ENCODE measurements around the gene CTCFL.

CTCFL gene

GRCh38 chr20:57536771-57537724, 12.1 kb upstream of the CTCFL start:
- in situ Hi-C loops (cut with MboI; ENCODE audit: low sequenced_read_pairs): no loop called here

DNA sequence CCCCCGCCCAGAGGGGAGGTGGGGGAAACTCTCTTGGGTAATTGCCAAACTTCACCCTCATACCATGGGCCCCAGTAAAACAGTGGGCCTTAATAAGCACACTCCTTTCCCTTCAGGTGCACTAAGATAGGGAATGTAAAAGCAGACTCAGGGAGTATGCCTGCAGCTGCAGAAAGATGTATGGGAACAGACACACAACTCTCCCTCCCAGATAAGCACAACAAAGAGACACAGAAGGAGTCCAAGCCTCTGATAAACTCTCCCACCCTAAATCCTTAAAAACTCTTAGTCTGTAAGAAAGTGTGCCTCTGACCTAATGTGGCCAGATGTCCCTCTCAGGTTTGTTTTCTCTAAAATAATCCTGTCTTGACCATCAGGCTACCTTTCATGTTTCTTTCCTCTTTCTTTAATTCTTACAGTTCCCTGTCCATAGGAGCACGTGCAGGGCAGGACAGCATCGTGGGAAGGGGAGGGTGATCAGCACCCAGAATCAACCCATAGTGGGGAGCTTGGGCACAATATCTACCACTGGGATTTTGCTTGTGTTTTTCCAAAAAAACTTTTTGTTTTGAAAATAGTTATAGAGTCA, 11.3 kb upstream of the CTCFL start:
- in situ Hi-C loops (cut with MboI; ENCODE audit: low sequenced_read_pairs): no loop called here

DNA sequence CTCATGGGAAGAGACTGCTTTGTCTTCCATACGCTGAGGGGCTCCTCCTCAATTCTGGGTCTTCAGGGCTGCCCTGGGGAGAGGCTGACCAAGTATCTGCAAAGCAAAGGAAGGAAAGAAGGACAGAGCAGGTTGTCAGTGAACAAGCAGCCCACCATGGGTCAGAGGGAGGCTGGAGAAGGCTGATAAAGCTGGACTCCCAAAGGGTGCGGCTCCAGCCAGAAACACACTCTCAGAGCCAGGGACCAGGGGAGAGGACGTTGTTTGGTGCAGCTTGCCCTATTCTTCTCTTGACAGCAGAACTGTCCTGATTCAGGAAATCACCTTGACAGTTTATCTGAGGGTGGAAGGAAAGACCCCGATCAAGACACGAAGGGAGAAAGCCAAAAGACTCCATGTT, 10.4 kb upstream of the CTCFL start:
- in situ Hi-C loops (cut with MboI; ENCODE audit: low sequenced_read_pairs): no loop called here

- in situ Hi-C loops (cut with MboI; ENCODE audit: low sequenced_read_pairs): no loop called here
Measured at GRCh38 chr20:57532104-57532503, 7.2 kb upstream of the CTCFL start.

- in situ Hi-C loops (cut with MboI; ENCODE audit: low sequenced_read_pairs): no loop called here
Measured at GRCh38 chr20:57530327-57530981, 5.5 kb upstream of the CTCFL start.

DNA sequence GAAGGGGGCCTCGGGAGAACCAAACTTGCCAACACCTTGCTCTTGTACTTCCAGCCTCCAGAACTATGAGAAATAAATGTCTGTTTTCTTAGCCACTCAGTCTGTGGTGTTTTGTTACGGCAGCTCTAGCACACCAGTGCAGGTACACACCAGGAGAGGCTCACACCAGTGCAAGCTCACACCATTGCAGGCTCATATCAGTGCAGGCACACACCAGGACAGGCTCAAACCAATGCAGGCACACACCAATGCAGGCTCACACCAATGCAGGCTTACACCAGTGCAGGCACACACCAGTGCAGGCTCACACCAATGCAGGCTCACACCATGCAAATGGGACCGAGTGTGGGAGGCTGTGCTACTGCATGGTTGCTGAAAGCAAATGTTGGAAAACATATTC, 4.9 kb upstream of the CTCFL start:
- in situ Hi-C loops (cut with MboI; ENCODE audit: low sequenced_read_pairs): no loop called here

DNA sequence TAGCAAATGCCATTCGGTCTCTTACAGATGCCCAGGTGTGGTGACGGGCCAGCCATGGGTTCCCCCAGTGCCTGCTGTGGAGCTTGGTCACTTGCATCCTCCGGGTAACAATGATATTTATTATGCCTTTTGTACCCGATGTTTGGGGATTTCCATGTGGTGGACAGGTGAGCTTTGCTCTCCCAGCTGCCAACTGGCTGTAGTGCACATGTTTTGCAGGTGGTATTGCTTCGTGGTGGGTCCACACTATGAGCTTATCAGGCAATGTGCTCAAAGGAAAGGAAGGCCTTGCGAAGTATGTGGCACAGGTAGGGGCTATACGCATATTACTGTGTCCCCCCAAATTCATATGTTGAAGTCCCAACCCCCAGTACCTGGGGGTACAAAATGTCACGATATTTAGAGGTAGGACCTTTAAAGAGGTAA, 4.2 kb upstream of the CTCFL start:
- in situ Hi-C loops (cut with MboI; ENCODE audit: low sequenced_read_pairs): no loop called here

DNA sequence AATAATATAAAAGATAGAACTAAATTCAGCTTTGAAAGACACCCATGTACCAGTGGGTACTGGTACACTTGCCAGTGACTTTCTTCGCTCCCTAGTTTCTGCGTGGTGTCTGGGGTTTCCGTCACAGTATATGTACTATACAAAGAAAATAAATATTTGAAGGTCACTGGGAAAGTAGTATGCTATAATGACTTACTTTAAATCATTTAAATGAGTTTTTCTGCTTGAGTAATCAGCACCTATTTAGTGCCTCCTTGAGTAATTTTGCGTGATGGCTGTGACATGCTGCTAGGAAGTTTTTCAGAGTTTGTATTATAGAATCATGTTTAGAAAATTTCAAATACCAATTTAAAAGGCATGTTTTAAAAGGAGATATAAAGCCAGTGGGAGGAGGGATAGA, 3.2 kb upstream of the CTCFL start:
- in situ Hi-C loops (cut with MboI; ENCODE audit: low sequenced_read_pairs): no loop called here

DNA sequence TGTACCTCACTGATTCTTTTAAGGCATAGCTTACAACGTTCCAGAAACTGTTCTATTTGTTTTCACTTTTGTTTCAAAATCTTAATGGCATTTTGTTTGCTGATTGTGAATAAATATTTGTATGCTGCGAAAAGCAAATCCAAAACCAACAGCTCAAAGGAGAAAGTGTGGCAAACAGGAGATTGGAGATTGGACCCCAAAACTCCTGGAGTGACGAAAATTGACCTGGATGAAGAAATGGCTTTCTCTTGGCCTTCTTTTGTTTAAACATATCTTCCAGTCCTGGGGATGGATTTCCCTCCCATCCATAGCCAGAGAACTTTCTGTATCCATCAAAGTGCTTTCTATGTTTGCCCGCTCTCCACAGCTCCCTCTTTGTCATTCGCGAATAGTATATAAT, 2.8 kb upstream of the CTCFL start:
- in situ Hi-C loops (cut with MboI; ENCODE audit: low sequenced_read_pairs): no loop called here

GRCh38 chr20:57526885-57527460, 2.0 kb upstream of the CTCFL start:
- in situ Hi-C loops (cut with MboI; ENCODE audit: low sequenced_read_pairs): no loop called here

DNA sequence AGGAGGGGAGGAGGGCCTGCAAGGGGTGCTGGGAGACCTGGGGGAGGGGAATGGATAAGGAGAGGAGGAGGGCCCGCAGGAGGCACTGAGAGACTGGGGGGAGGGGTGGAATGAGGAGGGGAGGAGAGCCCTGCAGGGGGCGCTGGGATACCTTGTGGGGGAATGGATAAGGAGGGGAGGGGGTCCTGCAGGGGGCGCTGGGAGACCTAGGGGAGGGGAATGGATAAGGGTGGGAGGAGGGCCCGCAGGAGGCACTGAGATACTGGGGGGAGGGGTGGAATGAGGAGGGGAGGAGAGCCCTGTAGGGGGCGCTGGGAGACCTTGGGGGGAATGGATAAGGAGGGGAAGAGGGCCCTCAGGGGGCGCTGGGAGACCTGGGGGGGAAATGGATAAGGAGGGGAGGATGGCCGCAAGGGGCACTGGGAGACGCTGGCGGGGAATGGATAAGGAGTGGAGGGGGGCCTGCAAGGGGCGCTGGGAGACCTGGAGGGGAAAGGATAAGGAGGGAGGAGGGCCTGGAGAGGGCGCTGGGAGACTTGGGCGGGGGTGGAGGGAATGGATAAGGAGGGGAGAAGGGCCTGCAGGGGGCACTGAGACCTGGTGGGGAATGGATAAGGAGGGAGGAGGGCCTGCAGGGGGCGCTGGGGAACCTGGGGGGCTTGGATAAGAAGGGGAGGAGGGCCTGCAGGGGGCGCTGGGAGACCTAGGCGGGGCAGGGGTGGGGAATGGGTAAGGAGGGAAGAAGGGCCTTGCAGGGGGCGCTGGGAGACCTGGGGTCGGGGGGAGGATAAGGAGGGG, 1.3 kb upstream of the CTCFL start:
- in situ Hi-C loops (cut with MboI; ENCODE audit: low sequenced_read_pairs): no loop called here

DNA sequence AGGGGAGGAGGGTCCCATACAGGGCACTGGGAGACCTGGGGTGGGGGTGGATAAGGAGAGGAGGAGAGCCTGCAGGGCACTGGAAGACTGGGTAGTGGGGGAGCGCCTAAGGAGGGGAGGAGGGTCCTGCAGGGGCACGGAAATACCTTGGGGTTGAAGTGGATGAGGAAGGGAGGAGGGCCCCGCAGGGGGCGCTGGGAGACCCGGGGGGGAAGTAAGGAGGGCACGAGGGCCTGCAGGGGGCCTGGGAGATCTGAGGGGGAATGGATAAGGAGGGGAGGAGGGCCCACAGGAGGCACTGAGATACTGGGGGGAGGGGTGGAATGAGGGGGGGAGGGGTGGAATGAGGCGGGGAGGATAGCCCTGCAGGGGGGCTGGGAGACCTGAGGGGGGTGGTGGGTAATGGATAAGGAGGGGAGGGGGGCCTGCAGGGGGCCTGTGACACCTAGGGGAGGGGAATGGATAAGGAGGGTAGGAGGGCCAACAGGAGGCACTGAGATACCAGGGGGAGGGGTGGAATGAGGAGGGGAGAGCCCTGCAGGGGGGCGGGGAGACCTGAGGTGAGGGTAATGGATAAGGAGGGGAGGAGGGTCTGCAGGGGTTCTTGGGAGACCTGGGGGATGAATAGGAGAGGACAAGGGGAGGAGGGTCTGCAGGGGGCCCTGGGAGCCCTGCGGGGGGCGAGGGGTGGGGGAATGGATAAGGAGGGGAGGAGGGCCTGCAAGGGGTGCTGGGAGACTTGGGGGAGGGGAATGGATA, 567 bp upstream of the CTCFL start:
- in situ Hi-C loops (cut with MboI; ENCODE audit: low sequenced_read_pairs): no loop called here

DNA sequence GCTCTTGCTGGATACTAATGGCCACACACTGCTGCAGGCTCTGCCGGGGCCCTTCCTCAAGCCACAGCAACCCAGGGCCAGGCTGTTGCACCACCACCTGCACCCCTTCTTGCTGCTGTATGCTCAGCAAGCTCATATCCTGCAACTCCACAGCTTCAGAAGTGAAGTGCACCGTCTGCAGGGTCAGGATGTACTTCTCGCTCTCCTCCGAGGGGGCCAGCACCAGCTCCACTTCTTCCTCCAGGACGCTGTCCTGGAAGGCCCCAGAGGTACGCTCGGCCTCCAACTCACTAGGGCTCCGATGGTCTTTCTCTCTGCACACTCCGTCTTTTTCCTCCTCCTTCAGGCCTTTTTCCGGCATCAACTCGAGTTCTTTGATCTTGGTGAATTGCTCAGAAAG, 1.2 kb downstream of the CTCFL start:
- in situ Hi-C loops (cut with MboI; ENCODE audit: low sequenced_read_pairs): no loop called here

DNA sequence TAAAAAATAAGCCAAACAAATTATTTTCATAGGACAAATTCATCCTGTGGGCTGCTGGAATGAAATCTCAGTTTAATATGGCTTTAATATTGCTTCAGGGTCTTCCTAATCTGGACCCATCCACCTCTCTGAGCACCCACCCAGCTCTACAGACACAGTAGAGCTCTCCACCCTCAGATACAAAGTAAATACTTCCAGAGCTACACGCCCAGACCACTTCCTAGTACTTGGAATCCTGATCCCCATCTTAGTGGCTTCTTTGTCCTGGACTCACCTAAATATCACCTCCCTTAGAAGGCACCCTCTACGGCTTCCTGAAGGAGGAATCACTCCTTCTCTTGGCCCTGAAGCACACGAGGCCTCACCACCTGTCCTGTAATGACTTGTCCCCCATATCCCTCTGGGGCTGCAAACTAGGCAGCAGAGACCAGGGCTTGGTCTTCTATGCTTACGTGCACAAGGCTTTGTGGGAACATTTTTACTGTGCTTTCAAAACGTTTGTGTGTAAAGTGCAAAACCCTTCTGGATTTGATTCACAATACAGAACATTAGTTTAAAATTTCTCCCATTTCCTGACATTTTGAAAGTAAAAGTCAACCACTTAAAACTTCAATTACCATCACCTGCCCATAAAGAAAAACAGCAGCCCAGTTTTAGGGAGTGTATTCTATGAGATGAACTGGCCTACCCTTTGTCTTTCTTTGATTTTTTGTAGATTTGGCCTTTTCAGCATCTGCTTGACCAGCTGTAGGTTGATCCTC, 2.4 kb downstream of the CTCFL start:
- in situ Hi-C loops (cut with MboI; ENCODE audit: low sequenced_read_pairs): no loop called here

GRCh38 chr20:57517904-57518303, 7.0 kb downstream of the CTCFL start:
- in situ Hi-C loops (cut with MboI; ENCODE audit: low sequenced_read_pairs): no loop called here

DNA sequence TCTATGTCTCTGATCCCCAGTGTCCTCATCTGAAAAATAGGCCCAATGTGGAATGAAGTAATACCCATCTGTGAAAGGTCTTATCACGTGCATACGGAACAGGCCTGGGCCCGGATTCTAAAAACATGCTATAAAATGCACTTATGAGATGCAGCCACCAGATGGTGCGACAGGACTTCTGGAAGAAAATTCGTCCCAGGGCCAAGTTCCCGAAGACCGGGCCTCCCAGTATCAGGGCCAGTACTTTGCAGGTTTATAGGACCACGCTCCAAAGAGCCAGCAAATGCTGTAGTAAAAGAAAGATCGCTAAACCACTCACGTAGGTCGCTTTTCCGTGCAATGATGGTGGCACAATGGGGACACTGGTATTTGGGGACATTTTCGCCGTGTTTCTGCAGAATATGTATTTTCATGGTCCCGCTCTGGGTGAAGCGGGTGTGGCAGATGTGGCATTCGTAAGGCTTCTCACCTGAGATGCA, 10.6 kb downstream of the CTCFL start:
- in situ Hi-C loops (cut with MboI; ENCODE audit: low sequenced_read_pairs): loop anchor here (5.0 kb wide), 1 partner anchor 78 kb away; no protein-coding TSS in a partner anchor

DNA sequence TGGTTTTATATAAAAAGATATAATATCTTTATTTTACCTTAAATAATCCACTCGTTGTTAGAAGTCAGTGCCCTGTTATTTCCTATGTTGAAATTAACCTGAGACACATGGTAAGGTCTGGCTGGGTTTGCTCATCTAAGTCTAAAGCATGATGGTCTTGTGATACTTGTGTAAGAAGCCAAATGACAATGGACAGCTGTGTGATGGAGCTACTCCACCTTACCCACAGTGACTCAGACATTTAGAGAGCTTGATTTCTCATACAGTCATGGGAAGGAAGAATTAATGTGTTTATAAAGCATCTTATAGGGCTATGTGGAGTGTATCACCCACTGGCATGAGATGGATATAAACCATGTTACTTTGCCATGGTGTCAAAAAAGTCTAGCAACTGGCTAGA, 11.7 kb downstream of the CTCFL start:
- in situ Hi-C loops (cut with MboI; ENCODE audit: low sequenced_read_pairs): loop anchor here (5.0 kb wide), 1 partner anchor 79 kb away; no protein-coding TSS in a partner anchor

DNA sequence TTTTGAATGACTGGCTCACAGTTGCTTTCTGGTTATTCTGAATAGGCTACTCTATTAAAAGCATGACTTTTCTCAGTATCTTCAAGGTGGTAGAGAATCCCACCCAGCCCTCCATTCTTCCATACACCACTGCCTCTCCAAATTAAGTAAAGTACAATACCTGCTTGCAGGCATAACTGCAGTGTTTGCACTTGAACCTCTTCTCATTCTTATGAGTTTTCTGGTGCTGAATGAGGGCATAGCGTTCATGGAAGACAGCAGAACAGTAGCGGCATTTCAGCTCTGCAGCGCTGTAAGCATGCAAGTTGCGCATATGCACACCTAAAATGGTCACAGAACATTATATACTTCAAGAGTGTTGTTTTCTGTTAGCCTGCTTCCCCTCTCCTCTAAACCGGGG, 12.5 kb downstream of the CTCFL start:
- in situ Hi-C loops (cut with MboI; ENCODE audit: low sequenced_read_pairs): loop anchor here (5.0 kb wide), 1 partner anchor 80 kb away; no protein-coding TSS in a partner anchor

DNA sequence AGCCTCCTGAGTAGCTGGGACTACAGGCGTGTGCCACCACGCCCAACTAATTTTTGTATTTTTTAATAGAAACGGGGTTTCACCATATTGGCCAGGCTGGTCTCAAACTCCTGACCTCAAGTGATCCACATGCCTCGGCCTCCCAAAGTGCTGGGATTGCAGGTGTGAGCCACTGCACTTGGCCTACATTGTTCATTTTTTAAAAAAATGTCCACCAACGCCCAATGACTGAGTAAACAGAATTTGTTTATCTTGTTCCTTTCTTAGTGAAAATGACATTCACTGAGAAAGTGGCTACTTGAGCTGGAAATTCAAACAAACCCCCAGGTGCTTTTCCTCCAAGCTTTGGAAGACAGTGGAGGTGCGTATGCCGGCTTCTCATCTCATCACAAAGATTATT, 13.2 kb downstream of the CTCFL start:
- in situ Hi-C loops (cut with MboI; ENCODE audit: low sequenced_read_pairs): loop anchor here (5.0 kb wide), 1 partner anchor 81 kb away; no protein-coding TSS in a partner anchor
